DND-41 (cell line): ENCODE results near the gene SMURF2.

Experiments
- ATAC-seq: fragments of 200-7000 bp; cut with Tn5 transposase; 3 replicates; pipeline ENCODE4 v1.9.1; 2021; ENCODE audit warnings: low read depth; ENCODE audit not compliant: insufficient read depth
- DNase-seq: peaks from one replicate; pipeline ENCODE4 v3.0.0-alpha.2; 2020
- H2AFZ ChIP-seq: 2 replicates; pipeline ENCODE4 v1.6.0; 2012; ENCODE audit warnings: low read depth, low read length
- H3K27ac ChIP-seq: 2 replicates; pipeline ENCODE4 v1.5.1; 2012; ENCODE audit warnings: low read length, inconsistent platforms
- H3K27me3 ChIP-seq: fragments of 200-600 bp; sonication (generic); 2 replicates; pipeline ENCODE4 v1.6.0; 2012; ENCODE audit warnings: low read length, mild to moderate bottlenecking, inconsistent platforms; ENCODE audit not compliant: insufficient read depth, poor library complexity
- H3K36me3 ChIP-seq: 2 replicates; pipeline ENCODE4 v1.5.1; 2012; ENCODE audit warnings: low read length, inconsistent platforms; ENCODE audit not compliant: insufficient read depth
- H3K4me1 ChIP-seq: 2 replicates; pipeline ENCODE4 v1.5.1; 2012; ENCODE audit warnings: mild to moderate bottlenecking, low read length; ENCODE audit not compliant: insufficient read depth
- H3K4me2 ChIP-seq: 2 replicates; pipeline ENCODE4 v1.6.0; 2012; ENCODE audit warnings: mild to moderate bottlenecking, moderate library complexity, low read length, inconsistent platforms; ENCODE audit not compliant: insufficient read depth
- H3K4me3 ChIP-seq, 2 experiments: fragments of 200-600 bp in 1 of 2; shearing (Covaris generic) in 1 of 2; 2 replicates each; pipeline ENCODE4 v1.5.1; 2012 to 2016; ENCODE audit warnings: inconsistent platforms in 2 of 2, low read length in 2 of 2, mild to moderate bottlenecking in 2 of 2, low read depth in 1 of 2, moderate library complexity in 1 of 2
- H3K79me2 ChIP-seq: 2 replicates; pipeline ENCODE4 v1.6.0; 2012; ENCODE audit warnings: low read length, inconsistent platforms; ENCODE audit not compliant: insufficient read depth
- H3K9ac ChIP-seq: 2 replicates; pipeline ENCODE4 v1.6.0; 2012; ENCODE audit warnings: low read depth, mild to moderate bottlenecking, inconsistent platforms, low read length, moderate library complexity
- H3K9me3 ChIP-seq: 2 replicates; pipeline ENCODE4 v1.5.1; 2012; ENCODE audit warnings: low read length, moderate library complexity, mild to moderate bottlenecking, inconsistent platforms; ENCODE audit not compliant: insufficient read depth, severe bottlenecking
- H4K20me1 ChIP-seq: 2 replicates; pipeline ENCODE4 v1.6.0; 2012; ENCODE audit warnings: low read length; ENCODE audit not compliant: insufficient read depth
- EZH2 ChIP-seq: IDR thresholded peaks from 3 replicates; pipeline ENCODE4 v1.6.1; 2012; ENCODE audit warnings: borderline replicate concordance, low read depth, mild to moderate bottlenecking, moderate library complexity, low read length, inconsistent platforms; ENCODE audit not compliant: severe bottlenecking
- TF ChIP-seq, protein P1 (sequence below): IDR thresholded peaks from 2 replicates; pipeline ENCODE4 v1.5.1; 2012; ENCODE audit warnings: borderline replicate concordance, low read length, moderate library complexity, mild to moderate bottlenecking; ENCODE audit not compliant: poor library complexity, severe bottlenecking; ENCODE audit errors: extremely low read depth

The SMURF2 gene

DNA sequence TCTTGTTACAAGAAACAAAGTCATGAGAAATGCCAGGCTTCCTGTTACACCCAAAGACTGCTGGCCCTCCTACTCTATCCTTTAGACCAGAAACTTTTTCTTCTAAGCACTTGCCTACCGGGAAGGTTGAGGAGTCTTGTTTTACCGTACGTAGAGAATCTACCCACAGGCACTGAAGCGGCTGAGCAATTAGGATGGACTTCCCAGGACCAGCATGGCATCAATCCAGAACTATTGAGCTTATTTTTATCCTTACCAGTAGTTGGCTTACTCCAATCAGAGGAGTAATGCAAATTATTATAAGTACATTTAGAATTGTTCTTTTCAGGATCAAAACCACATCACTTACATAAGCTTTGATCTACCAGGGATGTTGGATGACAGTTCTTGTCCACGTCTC, 129.7 kb downstream of the SMURF2 start:
- Histone ChIP-seq H3K4me3 (no peak overlapping the region), H3K4me1 (no peaks in the 10 kb centered on the region), H2AFZ (no peak overlapping the region), H3K9me3 (no peaks in the 10 kb centered on the region), H3K79me2 (no peaks in the 10 kb centered on the region), H3K27ac (no peak overlapping the region), H3K4me2 (no peak overlapping the region), H4K20me1 (no peaks in the 10 kb centered on the region), H3K9ac (no peak overlapping the region), H3K27me3 (no peaks in the 10 kb centered on the region), H3K36me3 (peaks cover 99% of the 10 kb centered on the region)
- TF ChIP-seq, protein P1, sequence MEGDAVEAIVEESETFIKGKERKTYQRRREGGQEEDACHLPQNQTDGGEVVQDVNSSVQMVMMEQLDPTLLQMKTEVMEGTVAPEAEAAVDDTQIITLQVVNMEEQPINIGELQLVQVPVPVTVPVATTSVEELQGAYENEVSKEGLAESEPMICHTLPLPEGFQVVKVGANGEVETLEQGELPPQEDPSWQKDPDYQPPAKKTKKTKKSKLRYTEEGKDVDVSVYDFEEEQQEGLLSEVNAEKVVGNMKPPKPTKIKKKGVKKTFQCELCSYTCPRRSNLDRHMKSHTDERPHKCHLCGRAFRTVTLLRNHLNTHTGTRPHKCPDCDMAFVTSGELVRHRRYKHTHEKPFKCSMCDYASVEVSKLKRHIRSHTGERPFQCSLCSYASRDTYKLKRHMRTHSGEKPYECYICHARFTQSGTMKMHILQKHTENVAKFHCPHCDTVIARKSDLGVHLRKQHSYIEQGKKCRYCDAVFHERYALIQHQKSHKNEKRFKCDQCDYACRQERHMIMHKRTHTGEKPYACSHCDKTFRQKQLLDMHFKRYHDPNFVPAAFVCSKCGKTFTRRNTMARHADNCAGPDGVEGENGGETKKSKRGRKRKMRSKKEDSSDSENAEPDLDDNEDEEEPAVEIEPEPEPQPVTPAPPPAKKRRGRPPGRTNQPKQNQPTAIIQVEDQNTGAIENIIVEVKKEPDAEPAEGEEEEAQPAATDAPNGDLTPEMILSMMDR: no peak
- no peak for TF ChIP-seq EZH2
- ATAC-seq (no peak), DNase-seq (no peak)

DNA sequence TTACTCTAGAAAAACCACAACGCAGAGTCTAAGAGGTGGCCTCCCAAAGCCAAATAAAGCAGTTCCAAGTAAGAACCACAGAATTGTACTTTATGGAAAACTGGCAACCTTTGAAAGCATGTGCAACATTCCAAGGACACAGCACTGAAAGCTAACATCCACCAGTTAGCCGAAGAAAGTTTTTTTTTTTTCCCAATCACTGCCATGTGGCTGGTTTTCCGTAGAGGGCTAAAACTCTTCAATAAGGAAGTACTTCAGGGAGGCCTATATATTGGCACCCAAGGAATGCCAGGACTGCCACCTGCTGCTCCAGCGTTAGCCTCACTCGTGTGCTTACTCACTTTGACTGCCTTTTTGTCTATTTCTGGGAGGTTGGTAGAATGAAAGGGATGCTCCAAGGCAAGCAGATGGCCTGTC, 130.1 kb downstream of the SMURF2 start:
- Histone ChIP-seq H3K4me2 (no peak overlapping the region), H3K4me3 (no peak overlapping the region), H3K9ac (no peak overlapping the region), H3K9me3 (no peaks in the 10 kb centered on the region), H3K4me1 (no peaks in the 10 kb centered on the region), H3K27ac (no peak overlapping the region), H3K36me3 (peaks cover 99% of the 10 kb centered on the region), H2AFZ (no peak overlapping the region), H4K20me1 (no peaks in the 10 kb centered on the region), H3K27me3 (no peaks in the 10 kb centered on the region), H3K79me2 (no peaks in the 10 kb centered on the region)
- TF ChIP-seq EZH2: no peak
- TF ChIP-seq, protein P1: no peak
- ATAC-seq: no peak
- no peak for DNase-seq

DNA sequence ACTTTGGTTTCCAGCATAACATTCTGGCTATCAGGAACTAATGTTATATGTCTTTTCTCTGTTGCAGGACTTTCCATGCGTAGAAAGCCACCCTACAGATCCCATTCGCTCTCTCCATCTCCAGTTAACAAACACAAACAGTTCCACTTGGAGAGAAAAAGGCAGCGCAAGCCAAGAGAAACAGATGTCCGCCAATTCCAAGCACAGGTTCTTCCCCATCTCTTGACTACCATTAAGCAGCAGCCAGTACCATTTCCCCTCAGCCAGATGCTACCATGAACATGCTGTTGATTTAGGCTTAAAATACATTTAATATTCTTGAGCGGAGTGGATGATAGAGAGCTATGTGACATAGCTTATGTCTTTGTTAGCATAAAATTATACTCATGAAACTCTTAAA, 132.9 kb downstream of the SMURF2 start:
- H2AFZ ChIP-seq: no peak overlapping the region
- no peaks in the 10 kb centered on the region for H3K9me3 ChIP-seq
- TF ChIP-seq, protein P1: no peak
- no peak overlapping the region for H3K4me2 ChIP-seq
- H3K4me3 ChIP-seq: no peak overlapping the region
- H3K27ac ChIP-seq: no peak overlapping the region
- ATAC-seq (no peak), DNase-seq (no peak)
- peaks cover 96% of the 10 kb centered on the region for H3K36me3 ChIP-seq
- H3K27me3 ChIP-seq: no peaks in the 10 kb centered on the region
- H4K20me1 ChIP-seq: no peaks in the 10 kb centered on the region
- H3K79me2 ChIP-seq: no peaks in the 10 kb centered on the region
- H3K9ac ChIP-seq: no peak overlapping the region
- H3K4me1 ChIP-seq: no peaks in the 10 kb centered on the region

DNA sequence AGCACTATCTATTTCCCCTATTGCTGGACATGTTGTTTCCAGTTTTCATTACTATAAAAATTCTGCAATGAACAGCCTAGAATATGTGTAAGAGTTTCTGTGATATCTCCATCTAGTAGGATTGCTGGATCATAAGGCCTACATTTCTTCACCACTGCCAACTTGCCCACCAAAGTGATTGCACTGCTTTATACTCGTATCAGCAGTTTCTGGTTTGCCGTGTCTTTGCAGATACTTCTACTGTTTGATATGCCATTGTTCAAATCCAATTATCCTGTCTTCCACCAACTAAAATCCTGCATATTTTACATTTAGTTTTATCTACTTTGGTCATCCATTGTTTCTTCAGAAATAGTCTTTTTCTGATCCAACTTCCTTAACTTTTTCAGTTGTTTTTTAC, 134.2 kb downstream of the SMURF2 start:
- DNase-seq (no peak), ATAC-seq (no peak)
- H3K27me3 ChIP-seq: no peaks in the 10 kb centered on the region
- H3K27ac ChIP-seq: no peak overlapping the region
- peaks cover 95% of the 10 kb centered on the region for H3K36me3 ChIP-seq
- no peaks in the 10 kb centered on the region for H3K79me2 ChIP-seq
- no peaks in the 10 kb centered on the region for H4K20me1 ChIP-seq
- no peak overlapping the region for H2AFZ ChIP-seq
- no peaks in the 10 kb centered on the region for H3K4me1 ChIP-seq
- no peak overlapping the region for H3K4me3 ChIP-seq
- H3K9me3 ChIP-seq: no peaks in the 10 kb centered on the region
- no peak overlapping the region for H3K4me2 ChIP-seq
- TF ChIP-seq, protein P1: no peak
- no peak for TF ChIP-seq EZH2
- H3K9ac ChIP-seq: no peak overlapping the region
